ENCODE results near the gene PARP16.
A peak's percentile ranks its signal among the peaks of the same experiment; 100 is the strongest.

Gene PARP16

GRCh38 chr15:65304381-65305149, 17.9 kb upstream of the PARP16 start, which contains the start of gene RNU5B-1:
Gene RNU5B-1 (plus strand): TSS chr15:65304677.
- H3K4me2 ChIP-seq (ENCODE audit: low read length): peak within 1 kb of the TSS; percentile 78
- H3K4me1 ChIP-seq (ENCODE audit: insufficient read depth, low read length, severe bottlenecking): peaks cover 27% of the 10 kb centered on the region
- no peaks in the 10 kb centered on the region for H4K20me1 ChIP-seq (ENCODE audit: insufficient read depth, low read length)
- H3K9me2 ChIP-seq (ENCODE audit: low read depth, low read length): no peaks in the 10 kb centered on the region
- no peaks in the 10 kb centered on the region for H3K36me3 ChIP-seq (ENCODE audit: insufficient read depth, low read length)
- H3K27ac ChIP-seq (ENCODE audit: low read depth, low read length, poor library complexity, severe bottlenecking): peak within 1 kb of the TSS; percentile 73
- no peaks in the 10 kb centered on the region for H3K9me3 ChIP-seq (ENCODE audit: low read length)
- H3K9ac ChIP-seq (ENCODE audit: low read length): peak within 1 kb of the TSS; percentile 77
- no peaks in the 10 kb centered on the region for H3K27me3 ChIP-seq (ENCODE audit: insufficient read depth, low read length)
- peak within 1 kb of the TSS; percentile 57 for H3K4me3 ChIP-seq (ENCODE audit: low read depth, low read length, poor library complexity, severe bottlenecking)
- H2AFZ ChIP-seq (ENCODE audit: low read length): peak within 1 kb of the TSS; percentile 66
- H3K79me2 ChIP-seq (ENCODE audit: insufficient read depth, low read length): no peaks in the 10 kb centered on the region
- H3F3A ChIP-seq (ENCODE audit: insufficient read depth, low read length): peaks cover 6% of the 10 kb centered on the region
- no peak for TF ChIP-seq EZH2 (IDR thresholded peaks at IDR 0.05; ENCODE audit: borderline replicate concordance, low read length)
- no peak; the same call in 1 of the 2 replicates for TF ChIP-seq CTCF (IDR thresholded peaks at IDR 0.05; ENCODE audit: low read length)

GRCh38 chr15:65303687-65304380, 17.2 kb upstream of the PARP16 start:
- Histone ChIP-seq H2AFZ (ENCODE audit: low read length) (peak overlapping the region; percentile 66), H3K79me2 (ENCODE audit: insufficient read depth, low read length) (no peaks in the 10 kb centered on the region), H3K9me2 (ENCODE audit: low read depth, low read length) (no peaks in the 10 kb centered on the region), H3K4me3 (ENCODE audit: low read depth, low read length, poor library complexity, severe bottlenecking) (peak overlapping the region; percentile 57), H3K4me1 (ENCODE audit: insufficient read depth, low read length, severe bottlenecking) (peaks cover 27% of the 10 kb centered on the region), H3K27me3 (ENCODE audit: insufficient read depth, low read length) (no peaks in the 10 kb centered on the region), H3K36me3 (ENCODE audit: insufficient read depth, low read length) (no peaks in the 10 kb centered on the region), H3K9ac (ENCODE audit: low read length) (peak overlapping the region; percentile 77), H3F3A (ENCODE audit: insufficient read depth, low read length) (peaks cover 6% of the 10 kb centered on the region), H3K27ac (ENCODE audit: low read depth, low read length, poor library complexity, severe bottlenecking) (peak overlapping the region; percentile 73), H3K4me2 (ENCODE audit: low read length) (peak overlapping the region; percentile 78), H4K20me1 (ENCODE audit: insufficient read depth, low read length) (no peaks in the 10 kb centered on the region), H3K9me3 (ENCODE audit: low read length) (no peaks in the 10 kb centered on the region)
- TF ChIP-seq EZH2 (IDR thresholded peaks at IDR 0.05; ENCODE audit: borderline replicate concordance, low read length) (no peak), CTCF (IDR thresholded peaks at IDR 0.05; ENCODE audit: low read length) (peak; percentile 92; the same call in 1 of the 2 replicates)

GRCh38 chr15:65302061-65302460, 15.4 kb upstream of the PARP16 start:
- no peaks in the 10 kb centered on the region for H3K79me2 ChIP-seq (ENCODE audit: insufficient read depth, low read length)
- H3K36me3 ChIP-seq (ENCODE audit: insufficient read depth, low read length): no peaks in the 10 kb centered on the region
- H3K9me2 ChIP-seq (ENCODE audit: low read depth, low read length): no peaks in the 10 kb centered on the region
- no peaks in the 10 kb centered on the region for H3K9me3 ChIP-seq (ENCODE audit: low read length)
- no peak for TF ChIP-seq CTCF (IDR thresholded peaks at IDR 0.05; ENCODE audit: low read length)
- no peak for TF ChIP-seq EZH2 (IDR thresholded peaks at IDR 0.05; ENCODE audit: borderline replicate concordance, low read length)
- no peak overlapping the region for H2AFZ ChIP-seq (ENCODE audit: low read length)
- H3K4me3 ChIP-seq (ENCODE audit: low read depth, low read length, poor library complexity, severe bottlenecking): no peak overlapping the region
- H3K9ac ChIP-seq (ENCODE audit: low read length): no peak overlapping the region
- peaks cover 37% of the 10 kb centered on the region for H3K4me1 ChIP-seq (ENCODE audit: insufficient read depth, low read length, severe bottlenecking)
- H4K20me1 ChIP-seq (ENCODE audit: insufficient read depth, low read length): no peaks in the 10 kb centered on the region
- peaks cover 6% of the 10 kb centered on the region for H3F3A ChIP-seq (ENCODE audit: insufficient read depth, low read length)
- H3K4me2 ChIP-seq (ENCODE audit: low read length): no peak overlapping the region
- H3K27me3 ChIP-seq (ENCODE audit: insufficient read depth, low read length): no peaks in the 10 kb centered on the region
- H3K27ac ChIP-seq (ENCODE audit: low read depth, low read length, poor library complexity, severe bottlenecking): no peak overlapping the region
